HG02852 (cell line): ENCODE results near the gene HARBI1.

ENCODE experiments used
- ATAC-seq: cut with Tn5 transposase; IDR thresholded peaks from one replicate; pipeline ENCODE4 v1.9.1; 2021; ENCODE audit warnings: mild to moderate bottlenecking, moderate library complexity; ENCODE audit not compliant: unreplicated experiment

Gene HARBI1

GRCh38 chr11:46617134-46617971, at the start of gene HARBI1, which contains the start of gene ATG13:
Gene HARBI1, minus strand, starts transcription at chr11:46617227. Its CDS starts 990 bp downstream, at chr11:46616237.
Gene ATG13, plus strand, starts transcription at chr11:46617553. Its CDS starts 26,739 bp downstream, at chr11:46644292.
- peak; percentile 93 for ATAC-seq

- no peak for ATAC-seq
Observed at GRCh38 chr11:46666516-46666915, 49.5 kb upstream of the HARBI1 start.

GRCh38 chr11:46665356-46665755, 48.3 kb upstream of the HARBI1 start:
- ATAC-seq = no peak

- ATAC-seq = no peak
Observed at GRCh38 chr11:46664612-46665011, 47.6 kb upstream of the HARBI1 start.

GRCh38 chr11:46663277-46663940, 46.4 kb upstream of the HARBI1 start:
- ATAC-seq = no peak

GRCh38 chr11:46662366-46662765, 45.3 kb upstream of the HARBI1 start:
- ATAC-seq = no peak

- ATAC-seq = no peak
Observed at GRCh38 chr11:46661836-46662235, 44.8 kb upstream of the HARBI1 start.

GRCh38 chr11:46659908-46660307, 42.9 kb upstream of the HARBI1 start:
- no peak for ATAC-seq

GRCh38 chr11:46658259-46658658, 41.2 kb upstream of the HARBI1 start:
- ATAC-seq = no peak

- no peak for ATAC-seq
Observed at GRCh38 chr11:46657186-46657585, 40.2 kb upstream of the HARBI1 start.

- ATAC-seq = no peak
Observed at GRCh38 chr11:46655631-46656030, 38.6 kb upstream of the HARBI1 start.

GRCh38 chr11:46649180-46649738, 32.2 kb upstream of the HARBI1 start:
- no peak for ATAC-seq

GRCh38 chr11:46643986-46644385, 27.0 kb upstream of the HARBI1 start:
- no peak for ATAC-seq

GRCh38 chr11:46643531-46643930, 26.5 kb upstream of the HARBI1 start:
- ATAC-seq = no peak

- no peak for ATAC-seq
Observed at GRCh38 chr11:46642627-46643335, 25.8 kb upstream of the HARBI1 start.

GRCh38 chr11:46641639-46642038, 24.6 kb upstream of the HARBI1 start:
- no peak for ATAC-seq

GRCh38 chr11:46640036-46640788, 23.2 kb upstream of the HARBI1 start:
- ATAC-seq = no peak

GRCh38 chr11:46639197-46639839, 22.3 kb upstream of the HARBI1 start:
- ATAC-seq = no peak

GRCh38 chr11:46637546-46637945, 20.5 kb upstream of the HARBI1 start:
- no peak for ATAC-seq

- no peak for ATAC-seq
Observed at GRCh38 chr11:46635557-46636139, 18.6 kb upstream of the HARBI1 start.
